Ascending aorta (tissue), 2 donors: ENCODE data around the gene ATP2B2. TPM values are rescaled to one million over a fixed set of nuclear protein-coding genes. Genes with fewer than 3 reads are reported as not detected.

Experiments used
- DNase-seq, 2 donors: peaks; one replicate each; pipeline ENCODE4 v3.0.0-alpha.2; 2019; ENCODE audit warnings: low spot score in 2 of 2
- H3K27ac ChIP-seq, 2 donors: fragments of 200-600 bp; sonication (generic); one replicate each; pipeline ENCODE4 v1.5.1; 2016 to 2017; ENCODE audit warnings: mild to moderate bottlenecking in 1 of 2
- H3K27me3 ChIP-seq: fragments of 200-600 bp; sonication (generic); one replicate; pipeline ENCODE4 v1.5.1; 2017
- H3K36me3 ChIP-seq, 2 donors: fragments of 200-600 bp; sonication (generic); one replicate each; pipeline ENCODE4 v1.5.1; 2016
- H3K4me1 ChIP-seq, 2 donors: fragments of 200-600 bp; sonication (generic); one replicate each; pipeline ENCODE4 v1.5.1; 2016 to 2017; ENCODE audit warnings: mild to moderate bottlenecking in 1 of 2
- H3K4me3 ChIP-seq, 2 donors: fragments of 200-600 bp; sonication (generic); one replicate each; pipeline ENCODE4 v1.5.1; 2016 to 2017; ENCODE audit warnings: mild to moderate bottlenecking in 1 of 2
- H3K9me3 ChIP-seq, 2 donors: fragments of 200-600 bp; sonication (generic); one replicate each; pipeline ENCODE4 v1.5.1; 2016
- intact Hi-C: fragments of 100-400 bp; cut with DNase I; formaldehyde crosslinking; loops from one replicate; pipeline ENCODE4 v1.15.1; 2023
- total RNA-seq: library from RNA; depleted of rRNA; stranded (reverse); fragments of >200 nt; gene quantifications from one replicate; pipeline ENCODE4 v1.1.0, GENCODE V29; 2016
- TF ChIP-seq, protein P1 (sequence below), 3 experiments: fragments of 200-600 bp in 2 of 3; fragments of 450-650 bp in 1 of 3; sonication (generic) in 2 of 3; IDR thresholded peaks; one replicate each; pipeline ENCODE4 v1.5.1; 2016 to 2019; ENCODE audit warnings: antibody characterized with exemption in 3 of 3, mild to moderate bottlenecking in 1 of 3, moderate library complexity in 1 of 3

Gene ATP2B2
- total RNA-seq, 1 donor from 2014 or later: not detected

DNA sequence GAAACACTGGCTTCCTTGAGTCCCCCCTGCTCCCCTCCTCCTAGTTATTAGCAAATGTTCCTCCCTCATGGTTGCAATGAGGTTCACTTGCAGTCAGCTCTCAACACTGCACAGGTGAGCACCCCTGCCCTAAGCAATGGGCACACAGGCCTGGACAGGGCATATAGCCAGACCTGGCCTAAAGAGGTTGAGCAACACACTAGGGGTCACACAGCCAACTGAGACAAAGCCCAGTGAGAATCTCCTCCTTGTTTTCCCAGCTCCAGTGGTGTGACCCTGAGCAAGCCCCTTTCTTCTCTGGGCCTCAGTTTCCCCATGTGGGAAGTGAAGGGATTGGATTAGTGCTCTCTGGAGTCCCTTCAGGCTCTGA is 49.9 kb downstream of the ATP2B2 start:
- H3K27ac ChIP-seq: no peak overlapping the region
- intact Hi-C loops: no loop called here
- TF ChIP-seq, protein P1, sequence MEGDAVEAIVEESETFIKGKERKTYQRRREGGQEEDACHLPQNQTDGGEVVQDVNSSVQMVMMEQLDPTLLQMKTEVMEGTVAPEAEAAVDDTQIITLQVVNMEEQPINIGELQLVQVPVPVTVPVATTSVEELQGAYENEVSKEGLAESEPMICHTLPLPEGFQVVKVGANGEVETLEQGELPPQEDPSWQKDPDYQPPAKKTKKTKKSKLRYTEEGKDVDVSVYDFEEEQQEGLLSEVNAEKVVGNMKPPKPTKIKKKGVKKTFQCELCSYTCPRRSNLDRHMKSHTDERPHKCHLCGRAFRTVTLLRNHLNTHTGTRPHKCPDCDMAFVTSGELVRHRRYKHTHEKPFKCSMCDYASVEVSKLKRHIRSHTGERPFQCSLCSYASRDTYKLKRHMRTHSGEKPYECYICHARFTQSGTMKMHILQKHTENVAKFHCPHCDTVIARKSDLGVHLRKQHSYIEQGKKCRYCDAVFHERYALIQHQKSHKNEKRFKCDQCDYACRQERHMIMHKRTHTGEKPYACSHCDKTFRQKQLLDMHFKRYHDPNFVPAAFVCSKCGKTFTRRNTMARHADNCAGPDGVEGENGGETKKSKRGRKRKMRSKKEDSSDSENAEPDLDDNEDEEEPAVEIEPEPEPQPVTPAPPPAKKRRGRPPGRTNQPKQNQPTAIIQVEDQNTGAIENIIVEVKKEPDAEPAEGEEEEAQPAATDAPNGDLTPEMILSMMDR (IDR thresholded peaks at IDR 0.05): no peak
- no peaks in the 10 kb centered on the region for H3K9me3 ChIP-seq
- H3K36me3 ChIP-seq: no peaks in the 10 kb centered on the region
- no peak for DNase-seq
- no peaks in the 10 kb centered on the region for H3K4me1 ChIP-seq
- H3K27me3 ChIP-seq: no peaks in the 10 kb centered on the region
- no peak overlapping the region for H3K4me3 ChIP-seq

DNA sequence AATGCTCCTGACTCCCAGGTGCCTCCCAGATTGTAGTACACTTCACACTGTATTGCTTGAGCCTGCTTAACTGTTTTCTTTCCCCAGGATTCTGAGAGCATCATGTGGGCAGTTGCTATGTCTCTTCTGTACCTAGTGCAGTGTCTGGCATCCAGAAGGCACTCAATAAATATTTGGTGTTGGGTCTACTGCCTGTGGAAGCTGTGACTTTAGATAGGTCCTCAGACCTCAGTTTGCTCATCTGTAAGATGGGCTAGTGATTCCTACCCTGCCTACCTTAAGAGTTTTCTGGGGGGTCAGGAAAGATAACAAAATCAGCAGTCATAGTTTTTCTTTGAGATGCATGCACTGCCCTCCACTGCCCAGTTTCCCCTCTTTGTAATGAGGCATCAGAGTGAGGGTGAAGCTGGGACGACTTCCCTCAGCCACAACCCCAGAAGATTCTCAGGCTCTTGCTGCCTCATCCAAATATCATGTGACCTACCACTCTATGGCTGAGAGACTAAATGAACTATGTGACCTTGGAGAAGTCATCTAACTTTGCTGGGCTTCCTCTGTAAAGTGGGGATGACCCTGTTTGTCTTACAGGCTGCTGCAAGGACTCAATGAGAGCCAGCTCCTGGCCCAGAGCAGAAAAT is 50.4 kb downstream of the ATP2B2 start:
- Histone ChIP-seq H3K27ac (no peak overlapping the region), H3K4me1 (no peaks in the 10 kb centered on the region), H3K27me3 (no peaks in the 10 kb centered on the region), H3K36me3 (no peaks in the 10 kb centered on the region), H3K4me3 (no peak overlapping the region), H3K9me3 (no peaks in the 10 kb centered on the region)
- TF ChIP-seq, protein P1 (IDR thresholded peaks at IDR 0.05): no peak
- no peak for DNase-seq
- intact Hi-C loops: no loop called here

DNA sequence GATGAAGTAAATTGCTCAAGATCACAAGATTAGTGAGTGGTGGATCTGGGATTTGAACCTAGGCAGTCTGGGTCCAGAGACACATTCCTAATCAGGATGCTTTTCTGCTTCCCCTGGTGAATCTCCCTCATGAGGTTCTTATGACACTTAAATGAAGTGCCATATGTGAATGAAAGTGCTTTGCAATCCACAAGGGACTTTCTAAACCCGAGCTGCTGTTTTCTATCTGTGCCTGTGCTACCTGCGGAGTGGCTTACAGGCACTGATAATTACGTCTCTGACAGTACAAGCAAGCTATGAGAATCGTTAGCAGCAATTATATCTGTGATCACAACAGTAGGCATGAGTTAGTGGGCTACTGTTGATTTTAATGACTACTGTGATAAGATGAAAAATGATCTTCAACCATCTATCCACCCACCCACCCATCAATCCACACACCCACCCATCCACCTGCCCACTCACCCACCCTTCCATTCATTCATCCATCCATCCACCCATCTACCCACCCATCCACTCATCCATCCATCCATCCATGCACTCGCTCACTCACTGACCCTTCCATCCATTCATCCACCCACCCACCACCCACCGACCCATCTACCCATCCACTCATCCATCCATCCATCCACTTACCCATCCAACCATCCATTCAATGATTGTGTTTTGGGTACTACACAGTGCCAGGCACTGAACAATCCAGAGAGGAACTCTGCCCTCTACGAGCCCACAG is 51.8 kb downstream of the ATP2B2 start:
- Histone ChIP-seq H3K4me1 (no peaks in the 10 kb centered on the region), H3K36me3 (no peaks in the 10 kb centered on the region), H3K27me3 (no peaks in the 10 kb centered on the region), H3K27ac (no peak overlapping the region), H3K9me3 (no peaks in the 10 kb centered on the region), H3K4me3 (no peak overlapping the region)
- no peak for DNase-seq
- intact Hi-C loops: no loop called here
- TF ChIP-seq, protein P1 (IDR thresholded peaks at IDR 0.05): no peak

DNA sequence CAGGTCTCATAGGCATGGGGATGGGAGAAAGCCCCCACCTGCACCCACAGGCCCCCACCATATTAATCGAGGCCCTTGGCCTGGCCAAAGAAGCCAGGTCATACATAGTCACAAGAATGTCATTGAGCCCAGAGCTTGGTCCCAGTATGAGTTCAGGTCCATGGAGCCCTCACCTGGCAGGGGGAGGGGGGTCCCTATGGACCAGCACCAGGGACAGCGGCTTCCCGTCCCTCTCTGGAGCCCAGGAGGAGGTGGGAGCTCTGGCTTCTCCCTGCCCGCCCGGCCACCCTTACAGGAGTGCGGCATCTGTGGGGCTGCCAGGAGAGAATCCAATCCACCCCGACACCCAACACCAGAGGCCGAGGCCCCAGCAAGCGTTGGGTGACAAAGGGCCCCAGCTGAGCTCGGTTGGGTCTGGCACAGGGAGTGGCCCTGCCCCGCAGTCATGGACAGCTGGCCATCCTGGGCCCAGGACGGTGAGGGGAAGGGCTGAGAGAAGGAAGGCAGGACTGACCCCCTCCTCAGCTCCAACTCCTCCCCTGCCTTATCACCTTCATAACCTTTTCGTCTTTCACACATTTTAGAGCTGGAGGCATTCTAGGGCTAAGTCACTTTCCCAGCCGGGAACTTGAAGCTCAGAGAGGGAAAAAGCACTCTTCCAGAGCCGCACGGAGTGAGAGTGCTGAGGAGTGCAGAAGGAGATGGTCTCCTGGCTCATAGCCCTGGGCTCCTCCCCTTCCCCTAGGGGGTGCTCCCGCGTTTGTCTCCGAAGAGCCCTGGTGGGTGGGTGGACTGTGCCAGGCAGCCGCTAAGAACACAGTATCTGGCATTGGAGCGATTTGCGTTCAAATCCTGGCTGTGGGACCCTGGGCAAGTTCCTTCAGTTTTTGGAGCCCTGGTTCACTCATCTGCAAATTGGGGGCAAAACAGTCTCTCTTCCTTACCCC is 54.6 kb downstream of the ATP2B2 start:
- DNase-seq: no peak
- H3K4me3 ChIP-seq: no peak overlapping the region
- H3K9me3 ChIP-seq: no peaks in the 10 kb centered on the region
- TF ChIP-seq, protein P1 (IDR thresholded peaks at IDR 0.05): no peak
- no peaks in the 10 kb centered on the region for H3K36me3 ChIP-seq
- intact Hi-C loops: no loop called here
- H3K27ac ChIP-seq: no peak overlapping the region
- no peaks in the 10 kb centered on the region for H3K27me3 ChIP-seq
- H3K4me1 ChIP-seq: no peaks in the 10 kb centered on the region

DNA sequence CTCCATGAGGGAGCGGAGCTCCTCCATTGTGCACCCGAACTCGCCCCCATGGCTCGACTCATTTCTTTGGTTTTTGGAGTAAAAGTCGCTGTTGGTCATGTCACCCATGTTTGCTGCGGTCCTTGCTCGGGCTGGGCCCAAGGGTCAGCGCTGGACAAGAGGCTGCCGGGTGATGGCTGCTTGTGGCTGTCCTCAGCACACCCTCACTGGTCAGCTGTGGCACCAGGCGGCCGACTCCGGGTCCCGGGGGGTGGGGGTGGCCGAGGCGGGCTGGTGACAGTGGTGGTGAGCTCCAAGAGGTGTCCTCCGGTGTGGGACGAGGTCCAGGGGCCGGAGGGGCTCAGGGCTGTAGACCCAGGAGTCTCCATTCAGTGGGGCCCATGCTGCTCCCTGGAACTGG is 56.0 kb downstream of the ATP2B2 start:
- Histone ChIP-seq H3K27me3 (no peaks in the 10 kb centered on the region), H3K27ac (no peak overlapping the region), H3K36me3 (no peaks in the 10 kb centered on the region), H3K9me3 (no peaks in the 10 kb centered on the region), H3K4me1 (no peaks in the 10 kb centered on the region), H3K4me3 (no peak overlapping the region)
- no peak for DNase-seq
- intact Hi-C loops: no loop called here
- TF ChIP-seq, protein P1 (IDR thresholded peaks at IDR 0.05): no peak
